ENCODE data around the gene GABRP.
"Not testable (repeated sequence)": the region's sequence is repeated elsewhere in the genome, so short reads cannot be mapped to it uniquely, and the experiment has no call there.

GABRP gene

GRCh38 chr5:170795154-170795553 lies 11.6 kb downstream of the GABRP start:
- DNase-seq = no peak

- DNase-seq = no peak
These were observed 22.1 kb downstream of the GABRP start for GRCh38 chr5:170805666-170806065.

GRCh38 chr5:170809551-170809950 lies 26.0 kb downstream of the GABRP start:
- DNase-seq = peak; percentile 37 to 38

GRCh38 chr5:170811719-170812118 lies 28.2 kb downstream of the GABRP start:
- DNase-seq = no peak

- no peak for DNase-seq
These were observed 29.7 kb downstream of the GABRP start for GRCh38 chr5:170813231-170813630.

- DNase-seq = no peak
These were observed 33.7 kb downstream of the GABRP start for GRCh38 chr5:170817195-170817594.

GRCh38 chr5:170818232-170818631 lies 34.7 kb downstream of the GABRP start:
- DNase-seq = no peak

- no peak for DNase-seq
These were observed 36.3 kb downstream of the GABRP start for GRCh38 chr5:170819824-170820223.

- no peak for DNase-seq
These were observed 37.8 kb downstream of the GABRP start for GRCh38 chr5:170821257-170821800.

- no peak for DNase-seq
These were observed 42.6 kb downstream of the GABRP start for GRCh38 chr5:170826117-170826516.

- DNase-seq = no peak
These were observed 48.7 kb downstream of the GABRP start for GRCh38 chr5:170832241-170832640.

GRCh38 chr5:170833981-170834380 lies 50.5 kb downstream of the GABRP start:
- not testable (repeated sequence) for DNase-seq

GRCh38 chr5:170836226-170836625 lies 52.7 kb downstream of the GABRP start:
- DNase-seq = no peak

GRCh38 chr5:170843870-170844269 lies 60.3 kb downstream of the GABRP start:
- DNase-seq = no peak

GRCh38 chr5:170844651-170845050 lies 61.1 kb downstream of the GABRP start:
- DNase-seq = no peak

- DNase-seq = no peak
These were observed 62.9 kb downstream of the GABRP start for GRCh38 chr5:170846416-170846815.

- no peak for DNase-seq
These were observed 63.3 kb downstream of the GABRP start for GRCh38 chr5:170846846-170847245.

- no peak for DNase-seq
These were observed 64.5 kb downstream of the GABRP start for GRCh38 chr5:170848033-170848432.

- no peak for DNase-seq
These were observed 65.8 kb downstream of the GABRP start for GRCh38 chr5:170849374-170849773.

GRCh38 chr5:170854566-170854965 lies 71.0 kb downstream of the GABRP start:
- no peak for DNase-seq

GRCh38 chr5:170857066-170857465 lies 73.5 kb downstream of the GABRP start:
- no peak for DNase-seq

- no peak for DNase-seq
These were observed 76.9 kb downstream of the GABRP start for GRCh38 chr5:170860415-170860814.

GRCh38 chr5:170860818-170861666 lies 77.5 kb downstream of the GABRP start:
- no peak for DNase-seq

GRCh38 chr5:170861667-170861916 lies 78.1 kb downstream of the GABRP start:
- peak in 1 of 2 experiments; percentile 58 for DNase-seq
